Measurements from ENCODE around the gene KIF12. TPM values are rescaled to one million over a fixed set of nuclear protein-coding genes. Genes with fewer than 3 reads are reported as not detected.
"Not testable (repeated sequence)": the region's sequence is repeated elsewhere in the genome, so short reads cannot be mapped to it uniquely, and the experiment has no call there.

The KIF12 gene
- total RNA-seq, 1 donor from 2014 or later, result 4.8 TPM

DNA sequence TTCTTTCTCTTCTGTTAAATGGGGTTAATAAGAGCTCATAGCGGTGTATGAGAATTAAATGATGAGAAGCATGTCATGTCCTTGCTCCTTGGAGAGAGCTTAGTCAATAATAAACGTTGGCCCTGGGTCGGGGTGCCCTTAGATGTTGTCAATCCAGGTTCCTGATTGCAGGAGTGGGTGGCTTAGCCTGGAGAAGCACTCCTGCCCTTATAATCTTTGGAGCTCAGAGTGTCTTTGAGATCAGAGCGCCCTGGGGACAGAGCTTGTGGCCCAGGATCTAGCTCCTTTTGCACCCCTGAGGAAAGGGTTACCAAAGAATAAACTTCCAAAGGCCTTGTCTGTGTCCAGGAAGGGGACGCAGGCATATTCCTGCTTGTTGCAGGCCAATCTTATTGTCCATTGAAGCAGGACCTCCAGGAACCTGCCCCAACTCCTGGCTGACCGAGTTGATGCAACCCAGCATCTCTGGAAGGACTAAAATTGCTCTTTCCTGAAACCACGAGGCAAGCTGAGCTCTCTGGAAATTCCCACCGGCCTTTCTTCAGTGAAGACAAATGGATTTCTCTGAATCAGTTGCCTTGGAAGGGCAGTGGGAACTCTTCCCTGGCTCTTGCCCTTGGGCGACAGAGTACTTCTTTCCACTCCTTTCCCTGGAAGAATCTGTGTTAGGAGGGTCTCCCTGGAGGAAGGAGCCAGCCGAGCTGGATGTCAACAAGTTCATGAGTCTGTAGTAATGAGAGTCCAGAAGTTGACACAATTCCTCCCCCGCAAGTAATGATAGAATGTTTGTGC is 14.6 kb downstream of the KIF12 start:
- TF ChIP-seq, protein P1, sequence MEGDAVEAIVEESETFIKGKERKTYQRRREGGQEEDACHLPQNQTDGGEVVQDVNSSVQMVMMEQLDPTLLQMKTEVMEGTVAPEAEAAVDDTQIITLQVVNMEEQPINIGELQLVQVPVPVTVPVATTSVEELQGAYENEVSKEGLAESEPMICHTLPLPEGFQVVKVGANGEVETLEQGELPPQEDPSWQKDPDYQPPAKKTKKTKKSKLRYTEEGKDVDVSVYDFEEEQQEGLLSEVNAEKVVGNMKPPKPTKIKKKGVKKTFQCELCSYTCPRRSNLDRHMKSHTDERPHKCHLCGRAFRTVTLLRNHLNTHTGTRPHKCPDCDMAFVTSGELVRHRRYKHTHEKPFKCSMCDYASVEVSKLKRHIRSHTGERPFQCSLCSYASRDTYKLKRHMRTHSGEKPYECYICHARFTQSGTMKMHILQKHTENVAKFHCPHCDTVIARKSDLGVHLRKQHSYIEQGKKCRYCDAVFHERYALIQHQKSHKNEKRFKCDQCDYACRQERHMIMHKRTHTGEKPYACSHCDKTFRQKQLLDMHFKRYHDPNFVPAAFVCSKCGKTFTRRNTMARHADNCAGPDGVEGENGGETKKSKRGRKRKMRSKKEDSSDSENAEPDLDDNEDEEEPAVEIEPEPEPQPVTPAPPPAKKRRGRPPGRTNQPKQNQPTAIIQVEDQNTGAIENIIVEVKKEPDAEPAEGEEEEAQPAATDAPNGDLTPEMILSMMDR (IDR thresholded peaks at IDR 0.05), result no peak
- Histone ChIP-seq H3K27me3 (ENCODE audit: low read depth) (no peaks in the 10 kb centered on the region), H3K9me3 (no peaks in the 10 kb centered on the region), H3K36me3 (no peaks in the 10 kb centered on the region), H3K4me1 (peaks cover 22% of the 10 kb centered on the region), H3K27ac (no peak overlapping the region), H3K4me3 (no peak overlapping the region)
- intact Hi-C loops (cut with DNase I), result no loop called here
- ATAC-seq, result no peak
- no peak for DNase-seq

GRCh38 chr9:114083666-114084065 is 15.4 kb downstream of the KIF12 start:
- no peak for DNase-seq
- Histone ChIP-seq H3K9me3 (no peaks in the 10 kb centered on the region), H3K36me3 (no peaks in the 10 kb centered on the region), H3K27me3 (ENCODE audit: low read depth) (no peaks in the 10 kb centered on the region), H3K4me1 (peaks cover 26% of the 10 kb centered on the region), H3K27ac (no peak overlapping the region), H3K4me3 (no peak overlapping the region)
- ATAC-seq, result no peak
- intact Hi-C loops (cut with DNase I), result no loop called here
- TF ChIP-seq, protein P1 (IDR thresholded peaks at IDR 0.05), result no peak

GRCh38 chr9:114082763-114083412 is 16.2 kb downstream of the KIF12 start:
- H3K4me1 ChIP-seq, result peaks cover 33% of the 10 kb centered on the region
- H3K27ac ChIP-seq; H3K9me3 ChIP-seq; intact Hi-C loops (cut with DNase I); DNase-seq; H3K36me3 ChIP-seq; H3K27me3 ChIP-seq (ENCODE audit: low read depth); H3K4me3 ChIP-seq; ATAC-seq: not testable (repeated sequence)

DNA sequence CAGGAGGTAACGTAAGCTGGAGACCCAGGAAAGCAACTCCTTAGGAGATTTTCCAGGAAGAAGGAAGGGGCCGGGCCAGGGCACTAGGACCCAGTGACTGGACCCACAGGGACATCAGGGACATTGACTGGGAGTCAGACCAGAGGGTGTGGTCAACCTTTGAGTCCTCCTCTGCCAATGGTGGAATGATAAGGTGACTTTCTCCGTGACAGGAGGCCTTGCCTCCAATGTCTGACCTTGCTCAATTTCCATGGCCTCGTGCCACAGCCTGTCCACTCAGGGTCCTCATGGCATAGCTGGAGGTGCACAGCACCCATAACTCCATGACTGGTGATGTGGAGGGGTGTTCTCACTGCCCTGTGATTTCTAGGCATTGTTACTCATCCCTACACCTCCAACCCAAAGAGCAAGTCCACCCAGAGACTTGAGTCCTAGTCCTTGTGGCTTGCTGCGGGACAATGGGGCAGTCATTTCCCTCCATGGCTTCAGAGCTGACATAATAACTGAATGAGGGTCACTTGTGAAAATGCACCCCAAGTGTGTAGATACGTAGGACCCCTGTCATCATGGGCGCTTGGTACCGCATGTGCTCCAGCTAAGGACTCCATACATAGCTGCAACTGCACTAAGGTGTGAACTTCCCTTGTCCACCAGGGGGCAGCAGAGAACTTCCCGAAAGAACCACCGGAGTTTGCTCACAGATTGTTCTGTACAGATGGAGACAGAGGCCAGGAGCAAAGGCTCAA is 16.9 kb downstream of the KIF12 start:
- peak; percentile 89 to 90 for ATAC-seq
- DNase-seq, result peak; percentile 84

GRCh38 chr9:114081441-114082016 is 17.6 kb downstream of the KIF12 start:
- ATAC-seq, result peak in 1 of 2 donors; percentile 32
- intact Hi-C loops (cut with DNase I), result no loop called here

More for the DNA sequence above, 16.9 kb downstream of the KIF12 start:
- Histone ChIP-seq H3K4me3 (no peak overlapping the region), H3K27me3 (ENCODE audit: low read depth) (no peaks in the 10 kb centered on the region), H3K4me1 (peaks cover 35% of the 10 kb centered on the region), H3K9me3 (no peaks in the 10 kb centered on the region), H3K27ac (peak overlapping the region; percentile 29), H3K36me3 (no peaks in the 10 kb centered on the region)
- TF ChIP-seq, protein P1 (IDR thresholded peaks at IDR 0.05), result peak; percentile 90
- intact Hi-C loops (cut with DNase I), result no loop called here

More at GRCh38 chr9:114081441-114082016, 17.6 kb downstream of the KIF12 start:
- no peaks in the 10 kb centered on the region for H3K9me3 ChIP-seq
- no peaks in the 10 kb centered on the region for H3K27me3 ChIP-seq (ENCODE audit: low read depth)
- H3K36me3 ChIP-seq, result no peaks in the 10 kb centered on the region
- H3K27ac ChIP-seq, result peak overlapping the region; percentile 29
- TF ChIP-seq, protein P1 (IDR thresholded peaks at IDR 0.05), result no peak
- no peak for DNase-seq
- H3K4me3 ChIP-seq, result no peak overlapping the region
- peaks cover 35% of the 10 kb centered on the region for H3K4me1 ChIP-seq

Data from lower lobe of right lung (tissue), 2 donors.